ENCODE measurements around the gene DLG2.

DLG2 gene

GRCh38 chr11:84163116-84163515 is 1464.0 kb downstream of the DLG2 start:
- H3K4ac ChIP-seq (ENCODE audit: low read depth in 1 of 2, low read length in 2 of 2): no peak overlapping the region
- no peak overlapping the region for H2BK15ac ChIP-seq (ENCODE audit: low read depth, poor library complexity, severe bottlenecking)
- no peak overlapping the region for H2AK5ac ChIP-seq (ENCODE audit: low read length, severe bottlenecking)
- no peak overlapping the region for H3K23ac ChIP-seq (ENCODE audit: low read length in 2 of 2)
- no peaks in the 10 kb centered on the region for H3K4me1 ChIP-seq (ENCODE audit: control insufficient read depth, insufficient read depth, low read depth, low read length)
- no peak overlapping the region for H3K4me3 ChIP-seq (ENCODE audit: insufficient read depth in 1 of 2, low read depth in 1 of 2, low read length in 2 of 2)
- H3K36me3 ChIP-seq (ENCODE audit: control insufficient read depth in 1 of 2, insufficient read depth in 2 of 2, low read depth in 1 of 2, low read length in 2 of 2): no peaks in the 10 kb centered on the region
- no peaks in the 10 kb centered on the region for H3K27me3 ChIP-seq (ENCODE audit: control insufficient read depth in 1 of 2, insufficient read depth in 1 of 2, low read length in 2 of 2)
- no peak overlapping the region for H4K8ac ChIP-seq (ENCODE audit: low read length)
- no peaks in the 10 kb centered on the region for H3K79me1 ChIP-seq (replicated peaks; ENCODE audit: low read length, poor library complexity, severe bottlenecking)
- no peak overlapping the region for H2BK5ac ChIP-seq (ENCODE audit: low read depth, low read length, poor library complexity, severe bottlenecking)
- H2AFZ ChIP-seq (ENCODE audit: low read depth, low read length): no peak overlapping the region
- no peak overlapping the region for H3K9ac ChIP-seq (ENCODE audit: low read length)
- H2BK120ac ChIP-seq (ENCODE audit: low read depth, low read length): no peak overlapping the region
- no peak overlapping the region for H2BK12ac ChIP-seq (ENCODE audit: low read length in 2 of 2)
- no peak overlapping the region for H3K14ac ChIP-seq (ENCODE audit: low read length in 2 of 2)
- H3K4me2 ChIP-seq (ENCODE audit: low read length, poor library complexity, severe bottlenecking): no peak overlapping the region
- no peak overlapping the region for H3K18ac ChIP-seq (ENCODE audit: low read depth in 1 of 2, low read length in 2 of 2)
- H3K27ac ChIP-seq (ENCODE audit: low read length, poor library complexity, severe bottlenecking): no peak overlapping the region
- H3K9me3 ChIP-seq (ENCODE audit: control insufficient read depth, low read length): no peaks in the 10 kb centered on the region
- H4K91ac ChIP-seq (ENCODE audit: low read length): no peak overlapping the region
- DNase-seq: no peak

GRCh38 chr11:84157639-84158038 is 1469.5 kb downstream of the DLG2 start:
- Histone ChIP-seq H3K79me1 (replicated peaks; ENCODE audit: low read length, poor library complexity, severe bottlenecking) (no peaks in the 10 kb centered on the region), H2BK12ac (ENCODE audit: low read length in 2 of 2) (no peak overlapping the region), H3K18ac (ENCODE audit: low read depth in 1 of 2, low read length in 2 of 2) (no peak overlapping the region), H3K27me3 (ENCODE audit: control insufficient read depth in 1 of 2, insufficient read depth in 1 of 2, low read length in 2 of 2) (no peaks in the 10 kb centered on the region), H3K4me3 (ENCODE audit: insufficient read depth in 1 of 2, low read depth in 1 of 2, low read length in 2 of 2) (no peak overlapping the region), H4K91ac (ENCODE audit: low read length) (no peak overlapping the region), H3K9me3 (ENCODE audit: control insufficient read depth, low read length) (no peaks in the 10 kb centered on the region), H3K27ac (ENCODE audit: low read length, poor library complexity, severe bottlenecking) (no peak overlapping the region), H3K14ac (ENCODE audit: low read length in 2 of 2) (no peak overlapping the region), H2BK120ac (ENCODE audit: low read depth, low read length) (no peak overlapping the region), H3K4me2 (ENCODE audit: low read length, poor library complexity, severe bottlenecking) (no peak overlapping the region), H2BK5ac (ENCODE audit: low read depth, low read length, poor library complexity, severe bottlenecking) (no peak overlapping the region), H3K23ac (ENCODE audit: low read length in 2 of 2) (no peak overlapping the region), H3K9ac (ENCODE audit: low read length) (no peak overlapping the region), H3K4me1 (ENCODE audit: control insufficient read depth, insufficient read depth, low read depth, low read length) (no peaks in the 10 kb centered on the region), H3K4ac (ENCODE audit: low read depth in 1 of 2, low read length in 2 of 2) (no peak overlapping the region), H2AFZ (ENCODE audit: low read depth, low read length) (no peak overlapping the region), H4K8ac (ENCODE audit: low read length) (no peak overlapping the region), H3K36me3 (ENCODE audit: control insufficient read depth in 1 of 2, insufficient read depth in 2 of 2, low read depth in 1 of 2, low read length in 2 of 2) (no peaks in the 10 kb centered on the region), H2BK15ac (ENCODE audit: low read depth, poor library complexity, severe bottlenecking) (no peak overlapping the region), H2AK5ac (ENCODE audit: low read length, severe bottlenecking) (no peak overlapping the region)
- DNase-seq: no peak
- WGBS: 100% methylated on average over 2 of the region's 3 CpGs

DNA sequence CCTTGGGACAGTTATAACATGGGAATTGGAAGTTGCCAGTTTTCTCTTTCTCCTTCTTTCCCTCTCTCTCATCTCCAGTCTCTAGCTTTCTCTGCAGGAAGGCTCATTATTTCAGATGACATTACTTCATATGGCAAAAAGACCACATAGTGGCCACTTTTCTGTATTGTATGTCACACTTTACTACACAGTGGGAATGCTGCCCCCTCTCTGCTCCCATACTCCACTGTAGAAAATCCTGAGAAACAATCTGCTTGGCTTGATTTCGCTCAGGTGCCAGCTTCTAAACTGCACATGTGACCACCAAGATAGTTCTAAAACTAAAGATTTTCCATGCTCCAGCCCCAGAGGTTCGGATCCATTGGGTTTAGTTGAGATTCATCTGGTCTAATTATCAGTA is 1480.3 kb downstream of the DLG2 start:
- 88% methylated on average over 1 of the region's 2 CpGs for WGBS
- H3K23ac ChIP-seq (ENCODE audit: low read length in 2 of 2): no peak overlapping the region
- H3K4me3 ChIP-seq (ENCODE audit: insufficient read depth in 1 of 2, low read depth in 1 of 2, low read length in 2 of 2): no peak overlapping the region
- H2BK120ac ChIP-seq (ENCODE audit: low read depth, low read length): no peak overlapping the region
- no peaks in the 10 kb centered on the region for H3K9me3 ChIP-seq (ENCODE audit: control insufficient read depth, low read length)
- no peaks in the 10 kb centered on the region for H3K4me1 ChIP-seq (ENCODE audit: control insufficient read depth, insufficient read depth, low read depth, low read length)
- H2BK15ac ChIP-seq (ENCODE audit: low read depth, poor library complexity, severe bottlenecking): no peak overlapping the region
- no peak for DNase-seq
- H4K91ac ChIP-seq (ENCODE audit: low read length): no peak overlapping the region
- H3K27me3 ChIP-seq (ENCODE audit: control insufficient read depth in 1 of 2, insufficient read depth in 1 of 2, low read length in 2 of 2): no peaks in the 10 kb centered on the region
- H3K36me3 ChIP-seq (ENCODE audit: control insufficient read depth in 1 of 2, insufficient read depth in 2 of 2, low read depth in 1 of 2, low read length in 2 of 2): no peaks in the 10 kb centered on the region
- no peak overlapping the region for H3K9ac ChIP-seq (ENCODE audit: low read length)
- H2BK5ac ChIP-seq (ENCODE audit: low read depth, low read length, poor library complexity, severe bottlenecking): no peak overlapping the region
- no peak overlapping the region for H3K4ac ChIP-seq (ENCODE audit: low read depth in 1 of 2, low read length in 2 of 2)
- no peak overlapping the region for H2BK12ac ChIP-seq (ENCODE audit: low read length in 2 of 2)
- no peak overlapping the region for H3K4me2 ChIP-seq (ENCODE audit: low read length, poor library complexity, severe bottlenecking)
- H3K79me1 ChIP-seq (replicated peaks; ENCODE audit: low read length, poor library complexity, severe bottlenecking): no peaks in the 10 kb centered on the region
- no peak overlapping the region for H4K8ac ChIP-seq (ENCODE audit: low read length)
- no peak overlapping the region for H3K27ac ChIP-seq (ENCODE audit: low read length, poor library complexity, severe bottlenecking)
- H3K18ac ChIP-seq (ENCODE audit: low read depth in 1 of 2, low read length in 2 of 2): no peak overlapping the region
- no peak overlapping the region for H3K14ac ChIP-seq (ENCODE audit: low read length in 2 of 2)
- no peak overlapping the region for H2AFZ ChIP-seq (ENCODE audit: low read depth, low read length)
- no peak overlapping the region for H2AK5ac ChIP-seq (ENCODE audit: low read length, severe bottlenecking)

- Histone ChIP-seq H2AK5ac (ENCODE audit: low read length, severe bottlenecking) (no peak overlapping the region), H3K4me1 (ENCODE audit: control insufficient read depth, insufficient read depth, low read depth, low read length) (no peaks in the 10 kb centered on the region), H2AFZ (ENCODE audit: low read depth, low read length) (no peak overlapping the region), H2BK15ac (ENCODE audit: low read depth, poor library complexity, severe bottlenecking) (no peak overlapping the region), H3K9ac (ENCODE audit: low read length) (no peak overlapping the region), H3K36me3 (ENCODE audit: control insufficient read depth in 1 of 2, insufficient read depth in 2 of 2, low read depth in 1 of 2, low read length in 2 of 2) (no peaks in the 10 kb centered on the region), H2BK120ac (ENCODE audit: low read depth, low read length) (no peak overlapping the region), H3K23ac (ENCODE audit: low read length in 2 of 2) (no peak overlapping the region), H3K27ac (ENCODE audit: low read length, poor library complexity, severe bottlenecking) (no peak overlapping the region), H4K91ac (ENCODE audit: low read length) (no peak overlapping the region), H3K18ac (ENCODE audit: low read depth in 1 of 2, low read length in 2 of 2) (no peak overlapping the region), H4K8ac (ENCODE audit: low read length) (no peak overlapping the region), H2BK12ac (ENCODE audit: low read length in 2 of 2) (no peak overlapping the region), H3K14ac (ENCODE audit: low read length in 2 of 2) (no peak overlapping the region), H3K4me2 (ENCODE audit: low read length, poor library complexity, severe bottlenecking) (no peak overlapping the region), H3K4me3 (ENCODE audit: insufficient read depth in 1 of 2, low read depth in 1 of 2, low read length in 2 of 2) (no peak overlapping the region), H2BK5ac (ENCODE audit: low read depth, low read length, poor library complexity, severe bottlenecking) (no peak overlapping the region), H3K27me3 (ENCODE audit: control insufficient read depth in 1 of 2, insufficient read depth in 1 of 2, low read length in 2 of 2) (no peaks in the 10 kb centered on the region), H3K9me3 (ENCODE audit: control insufficient read depth, low read length) (no peaks in the 10 kb centered on the region), H3K4ac (ENCODE audit: low read depth in 1 of 2, low read length in 2 of 2) (no peak overlapping the region), H3K79me1 (replicated peaks; ENCODE audit: low read length, poor library complexity, severe bottlenecking) (no peaks in the 10 kb centered on the region)
- DNase-seq: no peak
- WGBS: 60% methylated on average over 4 of the region's 4 CpGs
These were observed 1481.4 kb downstream of the DLG2 start for GRCh38 chr11:84145616-84146185.

All from mesenchymal stem cell (in vitro differentiated cells and primary cell).